ENCODE results near the gene DGKZ.

The DGKZ gene

DNA sequence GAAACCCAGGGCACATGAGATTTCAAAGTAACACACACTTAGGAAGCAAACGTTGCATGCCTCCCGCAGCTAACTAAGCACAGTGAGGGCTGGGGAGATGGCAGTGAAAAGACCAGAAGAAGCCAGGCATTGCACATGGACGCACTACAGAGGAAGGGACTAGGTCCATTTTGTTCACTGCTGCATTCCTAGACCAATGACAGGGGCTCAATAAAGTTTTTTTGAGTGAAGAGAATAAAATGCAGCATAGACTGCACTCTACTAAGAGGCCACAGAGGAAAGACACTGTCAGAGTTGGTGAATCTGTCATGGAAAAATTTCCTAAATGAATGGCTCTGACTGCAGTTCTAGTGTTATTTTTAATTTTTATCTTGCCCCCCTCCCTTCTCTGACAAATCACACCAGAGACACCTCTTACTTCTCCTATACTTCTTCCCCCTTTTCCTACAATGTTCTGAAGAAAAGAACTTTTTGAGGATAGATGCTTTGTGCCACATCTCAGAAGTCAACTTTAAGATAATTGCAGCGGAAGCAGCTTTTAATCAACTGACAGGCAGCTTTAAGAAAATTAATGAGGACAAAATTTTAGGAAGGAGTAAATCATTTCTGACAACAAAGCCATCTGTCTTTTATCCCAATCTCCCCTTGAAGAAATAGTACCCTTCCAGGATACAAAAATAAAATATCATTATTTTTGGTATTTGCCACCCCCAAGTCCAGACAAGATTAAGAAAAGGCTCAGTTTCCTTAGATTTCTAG lies 79.1 kb downstream of the DGKZ start:
- ChIA-PET CTCF (interaction anchor here (0.7 kb wide), 1 partner anchor 14 kb away, joined by 3 read pairs; no protein-coding TSS in a partner anchor), POLR2A (no interaction called here)
- no peak for DNase-seq (ENCODE audit: extremely low spot score)
- TF ChIP-seq, protein P1, sequence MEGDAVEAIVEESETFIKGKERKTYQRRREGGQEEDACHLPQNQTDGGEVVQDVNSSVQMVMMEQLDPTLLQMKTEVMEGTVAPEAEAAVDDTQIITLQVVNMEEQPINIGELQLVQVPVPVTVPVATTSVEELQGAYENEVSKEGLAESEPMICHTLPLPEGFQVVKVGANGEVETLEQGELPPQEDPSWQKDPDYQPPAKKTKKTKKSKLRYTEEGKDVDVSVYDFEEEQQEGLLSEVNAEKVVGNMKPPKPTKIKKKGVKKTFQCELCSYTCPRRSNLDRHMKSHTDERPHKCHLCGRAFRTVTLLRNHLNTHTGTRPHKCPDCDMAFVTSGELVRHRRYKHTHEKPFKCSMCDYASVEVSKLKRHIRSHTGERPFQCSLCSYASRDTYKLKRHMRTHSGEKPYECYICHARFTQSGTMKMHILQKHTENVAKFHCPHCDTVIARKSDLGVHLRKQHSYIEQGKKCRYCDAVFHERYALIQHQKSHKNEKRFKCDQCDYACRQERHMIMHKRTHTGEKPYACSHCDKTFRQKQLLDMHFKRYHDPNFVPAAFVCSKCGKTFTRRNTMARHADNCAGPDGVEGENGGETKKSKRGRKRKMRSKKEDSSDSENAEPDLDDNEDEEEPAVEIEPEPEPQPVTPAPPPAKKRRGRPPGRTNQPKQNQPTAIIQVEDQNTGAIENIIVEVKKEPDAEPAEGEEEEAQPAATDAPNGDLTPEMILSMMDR (IDR thresholded peaks at IDR 0.05; ENCODE audit: control extremely low read depth, extremely low read depth, low read depth, missing control alignments) = no peak

DNA sequence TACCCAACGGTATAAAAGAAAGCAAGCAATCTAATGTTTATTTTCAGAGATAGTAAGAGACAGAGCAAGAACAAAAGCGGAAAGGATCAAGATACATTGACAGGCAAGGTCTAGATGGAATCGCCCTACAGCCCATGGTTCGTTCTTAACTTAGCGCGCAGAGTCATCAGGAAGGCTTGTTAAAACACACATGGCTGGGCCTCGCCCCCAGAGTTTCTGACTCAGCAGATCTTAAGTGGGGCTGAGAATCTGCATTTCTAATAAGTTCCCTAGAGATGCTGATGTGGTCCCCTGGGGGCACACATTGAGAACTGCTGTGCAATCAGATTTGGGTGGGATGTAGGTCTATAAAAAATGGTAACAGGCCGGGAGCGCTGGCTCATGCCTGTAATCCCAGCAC lies 80.1 kb downstream of the DGKZ start:
- POLR2A ChIA-PET = no interaction called here
- CTCF ChIA-PET = no interaction called here
- no peak for DNase-seq (ENCODE audit: extremely low spot score)
- TF ChIP-seq, protein P1 (IDR thresholded peaks at IDR 0.05; ENCODE audit: control extremely low read depth, extremely low read depth, low read depth, missing control alignments) = no peak

DNA sequence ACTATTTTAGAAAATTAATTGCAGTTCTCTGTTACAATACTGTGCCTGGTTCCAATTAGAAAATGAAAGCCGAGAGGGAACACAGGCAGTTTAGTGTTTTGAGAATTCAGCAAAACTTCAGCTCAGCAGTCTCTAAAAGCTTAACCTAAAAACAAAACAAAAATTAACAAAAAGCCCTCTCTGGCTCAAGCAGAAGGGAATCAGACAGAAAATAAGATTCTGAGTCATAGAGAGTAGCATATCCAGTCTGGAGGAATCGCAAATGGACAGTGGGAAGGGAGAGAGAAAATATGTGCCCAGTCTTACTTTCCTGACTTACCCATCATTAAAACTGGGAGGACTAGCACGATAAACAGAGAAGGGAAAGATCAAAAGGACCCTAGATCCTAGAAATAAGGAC lies 82.5 kb downstream of the DGKZ start:
- POLR2A ChIA-PET = no interaction called here

More for the DNA sequence above, 82.5 kb downstream of the DGKZ start:
- TF ChIP-seq, protein P1 (IDR thresholded peaks at IDR 0.05; ENCODE audit: control extremely low read depth, extremely low read depth, low read depth, missing control alignments) = no peak
- no peak for DNase-seq (ENCODE audit: extremely low spot score)
- CTCF ChIA-PET = no interaction called here

Measured in GM10248 (cell line).